ENCODE data around the gene NOS1AP. TPM values are rescaled to one million over a fixed set of nuclear protein-coding genes. Genes with fewer than 3 reads are reported as not detected.
A peak's percentile ranks its signal among the peaks of the same experiment; 100 is the strongest.

The NOS1AP gene
- total and polyA plus RNA-seq, 9 of the 15 experiments (the other 6 are each of a cell fraction or from before 2014, with no cell fraction given) = 0.07 to 1.5 (median 0.22) TPM

- CTCF ChIA-PET (ENCODE audit: low intra/inter-chr PET ratio) = no interaction called here
- H3K4me3 ChIP-seq = no peak overlapping the region
- no peaks in the 10 kb centered on the region for H3K9me1 ChIP-seq (ENCODE audit: control insufficient read depth, insufficient read depth, low read length)
- no peaks in the 10 kb centered on the region for H3K79me2 ChIP-seq (ENCODE audit: control insufficient read depth, insufficient read depth, low read length)
- no peak overlapping the region for H3K4me2 ChIP-seq (ENCODE audit: insufficient read depth, low read length)
- POLR2A ChIA-PET = interaction anchor here (0.6 kb wide), 1 partner anchor 720 kb away, joined by 3 read pairs; no protein-coding TSS in a partner anchor
- WGBS (ENCODE audit: insufficient coverage, low coverage, missing lambda C conversion rate) = 0% methylated on average over 1 of the region's 1 CpG
- H4K20me1 ChIP-seq (replicated peaks; ENCODE audit: control insufficient read depth, insufficient read depth, low read length) = no peaks in the 10 kb centered on the region; the same call in 1 of the 2 replicates
- intact Hi-C loops (cut with micrococcal nuclease) (no loop called here), in situ Hi-C loops (cut with MboI) (no loop called here)
- DNase-seq (ENCODE audit: extremely low read depth in 1 of 4, low spot score in 3 of 4) (no peak), ATAC-seq (no peak), FAIRE-seq (no peak)
- H3K9me3 ChIP-seq (replicated peaks; ENCODE audit: control insufficient read depth, insufficient read depth, low read depth, low read length) = no peaks in the 10 kb centered on the region
- H3K27ac ChIP-seq (ENCODE audit: extremely low read depth, low read depth, low read length) = no peak overlapping the region
- no TSS peak for BruUV-seq (replicated peaks)
- no peaks in the 10 kb centered on the region for H3K36me3 ChIP-seq (ENCODE audit: control insufficient read depth, insufficient read depth, low read length)
- H3K9ac ChIP-seq (ENCODE audit: insufficient read depth in 1 of 2, low read depth in 2 of 2, low read length in 2 of 2) = no peak overlapping the region
- H3K4me1 ChIP-seq (replicated peaks in 1 of 2; ENCODE audit: control insufficient read depth in 2 of 2, insufficient read depth in 2 of 2, low read length in 2 of 2) = no peaks in the 10 kb centered on the region
- peaks cover 7 to 14% of the 10 kb centered on the region in 2 experiments; a peak in 3 of 5 replicates for H3K27me3 ChIP-seq (ENCODE audit: control insufficient read depth in 2 of 2, insufficient read depth in 2 of 2, low read length in 2 of 2)
- no peak for TF ChIP-seq SMARCC2 (IDR thresholded peaks at IDR 0.05; ENCODE audit: low read depth)
- TF ChIP-seq L3MBTL2 (IDR thresholded peaks at IDR 0.05) = no peak
- TF ChIP-seq LEF1 (IDR thresholded peaks at IDR 0.05) = no peak
- no peak for TF ChIP-seq PURB (CRISPR knock-in tag; IDR thresholded peaks at IDR 0.05; ENCODE audit: low read depth)
- TF ChIP-seq ZBTB40 (IDR thresholded peaks at IDR 0.05) = peak; percentile 89
- peak; percentile 91 for TF ChIP-seq ZBTB40 (CRISPR knock-in tag; IDR thresholded peaks at IDR 0.05)
- no peak overlapping the region for H2AFZ ChIP-seq (ENCODE audit: low read depth, low read length)
These were observed 136.8 kb downstream of the NOS1AP start for GRCh38 chr1:162206300-162206699.
